ENCODE data around the gene ITGA4. TPM values are rescaled to one million over a fixed set of nuclear protein-coding genes. Genes with fewer than 3 reads are reported as not detected.
"Not testable (repeated sequence)": the region's sequence is repeated elsewhere in the genome, so short reads cannot be mapped to it uniquely, and the experiment has no call there.

ITGA4 gene
- total RNA-seq, 1 experiment from 2014 or later = not detected

GRCh38 chr2:181446985-181447384 is 10.2 kb upstream of the ITGA4 start:
- DNase-seq = no peak
- CTCF ChIA-PET = no interaction called here
- no peaks in the 10 kb centered on the region for H3K4me1 ChIP-seq
- no peaks in the 10 kb centered on the region for H3K27me3 ChIP-seq (replicated peaks; ENCODE audit: control insufficient read depth, insufficient read depth, low read length)
- Mint-ChIP-seq H3K36me3 (ENCODE audit: insufficient read depth, unreplicated experiment) (no peaks in the 10 kb centered on the region), H3K4me1 (ENCODE audit: low read depth, unreplicated experiment) (no peaks in the 10 kb centered on the region), H3K9me3 (ENCODE audit: unreplicated experiment) (no peaks in the 10 kb centered on the region), H3K27me3 (ENCODE audit: insufficient read depth, unreplicated experiment) (no peaks in the 10 kb centered on the region), H3K4me3 (ENCODE audit: unreplicated experiment) (no peak overlapping the region), H3K27ac (ENCODE audit: unreplicated experiment) (no peak overlapping the region)
- no TSS peak for BruUV-seq (replicated peaks)
- H3K9me3 ChIP-seq = no peaks in the 10 kb centered on the region
- H3K4me3 ChIP-seq (ENCODE audit: low read depth, low read length) = no peak overlapping the region
- intact Hi-C loops (cut with micrococcal nuclease; ENCODE audit: unreplicated experiment) = no loop called here
- TF ChIP-seq CTCF (IDR thresholded peaks at IDR 0.05; ENCODE audit: insufficient read depth in 1 of 2, low read depth in 1 of 2, low read length in 1 of 2, severe bottlenecking in 1 of 2, unreplicated experiment in 1 of 2) = no peak
- no peaks in the 10 kb centered on the region for H3K36me3 ChIP-seq (ENCODE audit: control insufficient read depth, insufficient read depth, low read length)
- POLR2A ChIA-PET = no interaction called here

GRCh38 chr2:181449278-181449677 is 7.9 kb upstream of the ITGA4 start:
- not testable (repeated sequence) for H3K4me3 Mint-ChIP-seq (ENCODE audit: unreplicated experiment)

GRCh38 chr2:181454686-181455450 is 2.3 kb upstream of the ITGA4 start:
- intact Hi-C loops (cut with micrococcal nuclease; ENCODE audit: unreplicated experiment) = no loop called here
- Histone ChIP-seq H3K4me1 (no peaks in the 10 kb centered on the region), H3K9me3 (no peaks in the 10 kb centered on the region), H3K4me3 (ENCODE audit: low read depth, low read length) (no peak overlapping the region), H3K36me3 (ENCODE audit: control insufficient read depth, insufficient read depth, low read length) (no peaks in the 10 kb centered on the region), H3K27me3 (replicated peaks; ENCODE audit: control insufficient read depth, insufficient read depth, low read length) (no peaks in the 10 kb centered on the region)
- Mint-ChIP-seq H3K9me3 (ENCODE audit: unreplicated experiment) (no peaks in the 10 kb centered on the region), H3K36me3 (ENCODE audit: insufficient read depth, unreplicated experiment) (no peaks in the 10 kb centered on the region), H3K4me3 (ENCODE audit: unreplicated experiment) (no peak overlapping the region), H3K4me1 (ENCODE audit: low read depth, unreplicated experiment) (no peaks in the 10 kb centered on the region), H3K27ac (ENCODE audit: unreplicated experiment) (no peak overlapping the region), H3K27me3 (ENCODE audit: insufficient read depth, unreplicated experiment) (peaks cover 7% of the 10 kb centered on the region)
- no TSS peak for BruUV-seq (replicated peaks)
- ChIA-PET CTCF (no interaction called here), POLR2A (no interaction called here)
- TF ChIP-seq CTCF (IDR thresholded peaks at IDR 0.05; ENCODE audit: insufficient read depth in 1 of 2, low read depth in 1 of 2, low read length in 1 of 2, severe bottlenecking in 1 of 2, unreplicated experiment in 1 of 2) = no peak
- no peak for DNase-seq

More at GRCh38 chr2:181449278-181449677, 7.9 kb upstream of the ITGA4 start:
- CTCF ChIA-PET; H3K9me3 Mint-ChIP-seq (ENCODE audit: unreplicated experiment); H3K9me3 ChIP-seq; H3K36me3 Mint-ChIP-seq (ENCODE audit: insufficient read depth, unreplicated experiment); H3K36me3 ChIP-seq (ENCODE audit: control insufficient read depth, insufficient read depth, low read length); H3K4me1 ChIP-seq; H3K27ac Mint-ChIP-seq (ENCODE audit: unreplicated experiment); intact Hi-C loops (cut with micrococcal nuclease; ENCODE audit: unreplicated experiment); H3K4me3 ChIP-seq (ENCODE audit: low read depth, low read length); H3K4me1 Mint-ChIP-seq (ENCODE audit: low read depth, unreplicated experiment); BruUV-seq (replicated peaks); H3K27me3 Mint-ChIP-seq (ENCODE audit: insufficient read depth, unreplicated experiment); POLR2A ChIA-PET; H3K27me3 ChIP-seq (replicated peaks; ENCODE audit: control insufficient read depth, insufficient read depth, low read length); DNase-seq: not testable (repeated sequence)

Measured in Caco-2 (cell line).